HEK293 (cell line): ENCODE measurements around the gene NNAT.

Source experiments
- CTCF ChIA-PET: fragments of 350-600 bp; formaldehyde crosslinking; extraction: SDS; loops from one replicate; lab custom pipeline; 2021; ENCODE audit warnings: antibody characterized with exemption; lab: Yijun Ruan, JAX
- POLR2A ChIA-PET: fragments of 300-600 bp; formaldehyde crosslinking; extraction: SDS; loops from one replicate; lab custom pipeline; 2020; ENCODE audit warnings: antibody characterized with exemption, inconsistent platforms; lab: Yijun Ruan, JAX
- H3K27ac ChIP-seq: fragments of 200-500 bp; sonication (Bioruptor generic); 2 replicates; pipeline ENCODE4 v1.5.1; 2014; ENCODE audit warnings: low read depth, low read length, control low read depth, inconsistent platforms; ENCODE audit errors: extremely low read depth
- H3K36me3 ChIP-seq, 2 experiments: fragments of 200-500 bp in 1 of 2; sonication (Bioruptor generic) in 1 of 2; 1 replicate in 1 of 2; 2 replicates in 1 of 2; pipeline ENCODE4 v1.5.1; 2014 to 2017; ENCODE audit warnings: inconsistent platforms in 2 of 2, low read length in 2 of 2; ENCODE audit not compliant: control insufficient read depth in 2 of 2, insufficient read depth in 1 of 2
- H3K4me1 ChIP-seq: fragments of 200-500 bp; sonication (Bioruptor generic); 2 replicates; pipeline ENCODE4 v1.5.1; 2014; ENCODE audit warnings: mild to moderate bottlenecking, low read length, inconsistent platforms; ENCODE audit not compliant: control insufficient read depth, insufficient read depth
- H3K4me3 ChIP-seq: 2 replicates; pipeline ENCODE4 v1.5.1; 2011; ENCODE audit warnings: low read depth, mild to moderate bottlenecking, control low read depth, low read length, moderate library complexity
- H3K9me3 ChIP-seq: fragments of 200-500 bp; sonication (Bioruptor generic); 2 replicates; pipeline ENCODE4 v1.5.1; 2014; ENCODE audit warnings: low read depth, low read length, inconsistent platforms; ENCODE audit not compliant: control insufficient read depth, insufficient read depth
- AEBP2 ChIP-seq: fragments of 450-650 bp; formaldehyde crosslinking; IDR thresholded peaks from 2 replicates; pipeline ENCODE4 v1.5.1; 2016; ENCODE audit warnings: missing biosample characterization, missing genetic modification characterization, borderline replicate concordance
- EGR2 ChIP-seq: fragments of 450-650 bp; formaldehyde crosslinking; IDR thresholded peaks from 2 replicates; pipeline ENCODE4 v1.5.1; 2016; ENCODE audit warnings: low read depth, missing biosample characterization, missing genetic modification characterization
- PATZ1 ChIP-seq: fragments of 450-650 bp; formaldehyde crosslinking; IDR thresholded peaks from 2 replicates; pipeline ENCODE4 v1.5.1; 2016; ENCODE audit warnings: missing biosample characterization, missing genetic modification characterization
- SCRT1 ChIP-seq: fragments of 450-650 bp; formaldehyde crosslinking; IDR thresholded peaks from 2 replicates; pipeline ENCODE4 v1.5.1; 2016; ENCODE audit warnings: missing biosample characterization, missing genetic modification characterization, borderline replicate concordance
- ZBTB11 ChIP-seq: fragments of 450-650 bp; formaldehyde crosslinking; conservative IDR thresholded peaks from 2 replicates; pipeline ENCODE4 v1.5.1; 2016; ENCODE audit warnings: low read depth, missing biosample characterization, missing genetic modification characterization
- ZFHX2 ChIP-seq: fragments of 450-650 bp; formaldehyde crosslinking; conservative IDR thresholded peaks from 2 replicates; pipeline ENCODE4 v1.5.1; 2016; ENCODE audit warnings: missing biosample characterization, missing genetic modification characterization
- ZNF112 ChIP-seq: fragments of 450-650 bp; formaldehyde crosslinking; IDR thresholded peaks from 2 replicates; pipeline ENCODE4 v1.5.0; 2017; ENCODE audit warnings: missing biosample characterization, missing genetic modification characterization
- ZNF133 ChIP-seq: fragments of 450-650 bp; formaldehyde crosslinking; IDR thresholded peaks from 2 replicates; pipeline ENCODE4 v1.5.1; 2016; ENCODE audit warnings: missing biosample characterization, missing genetic modification characterization
- ZNF155 ChIP-seq: fragments of 450-650 bp; formaldehyde crosslinking; IDR thresholded peaks from 2 replicates; pipeline ENCODE4 v1.5.1; 2016; ENCODE audit warnings: missing biosample characterization, missing genetic modification characterization
- ZNF184 ChIP-seq: fragments of 450-650 bp; IDR thresholded peaks from 2 replicates; pipeline ENCODE4 v1.5.1; 2018; ENCODE audit warnings: missing biosample characterization, mild to moderate bottlenecking, missing genetic modification characterization
- ZNF280C ChIP-seq: fragments of 450-650 bp; formaldehyde crosslinking; IDR thresholded peaks from 2 replicates; pipeline ENCODE4 v1.5.1; 2016; ENCODE audit warnings: missing biosample characterization, missing genetic modification characterization
- ZNF311 ChIP-seq: fragments of 450-650 bp; formaldehyde crosslinking; IDR thresholded peaks from 2 replicates; pipeline ENCODE4 v1.5.1; 2017; ENCODE audit warnings: missing biosample characterization, missing genetic modification characterization, borderline replicate concordance
- ZNF391 ChIP-seq: fragments of 450-650 bp; formaldehyde crosslinking; IDR thresholded peaks from 2 replicates; pipeline ENCODE4 v1.5.1; 2016; ENCODE audit warnings: low read depth, missing biosample characterization, missing genetic modification characterization, borderline replicate concordance
- ZNF501 ChIP-seq: fragments of 450-650 bp; formaldehyde crosslinking; IDR thresholded peaks from 2 replicates; pipeline ENCODE4 v1.5.1; 2016; ENCODE audit warnings: missing biosample characterization, missing genetic modification characterization
- ZNF561 ChIP-seq: fragments of 450-650 bp; IDR thresholded peaks from 2 replicates; pipeline ENCODE4 v1.5.1; 2018; ENCODE audit warnings: missing biosample characterization, missing genetic modification characterization, borderline replicate concordance

Gene NNAT

GRCh38 chr20:37564388-37565133, 43.5 kb downstream of the NNAT start (continued):
- 0 out of 2 replicates have a peak, but pooled peaks have one; percentile 21 for TF ChIP-seq PATZ1
- no peak for TF ChIP-seq ZNF155 (tag by site-specific recombination)
- TF ChIP-seq ZNF133 (tag by site-specific recombination), result no peak
- TF ChIP-seq ZNF112, result no peak
- TF ChIP-seq AEBP2 (tag by site-specific recombination), result no peak
- TF ChIP-seq SCRT1, result no peak
- TF ChIP-seq ZNF561 (tag by site-specific recombination), result 0 out of 2 replicates have a peak, but pooled peaks have one; percentile 26
- TF ChIP-seq ZNF391 (tag by site-specific recombination), result peak; percentile 27; the same call in 1 of the 2 replicates
- no peak for TF ChIP-seq ZBTB11 (tag by site-specific recombination)
- no peak for TF ChIP-seq ZNF501
- TF ChIP-seq ZNF280C, result no peak

GRCh38 chr20:37565134-37565811, 44.2 kb downstream of the NNAT start:
- no peak overlapping the region for H3K4me3 ChIP-seq
- TF ChIP-seq ZNF184 (no peak), ZNF311 (no peak), EGR2 (tag by site-specific recombination) (peak; percentile 71), ZNF561 (tag by site-specific recombination) (no peak), ZFHX2 (peak; percentile 40)
- H3K9me3 ChIP-seq, result no peaks in the 10 kb centered on the region
- no peaks in the 10 kb centered on the region for H3K36me3 ChIP-seq
- ChIA-PET CTCF (interaction anchor here (0.6 to 6.9 kb wide), 30 partner anchors 10 to 1291 kb away, joined by 3 to 54 read pairs (median 4); no protein-coding TSS in a partner anchor), POLR2A (no interaction called here)
- H3K27ac ChIP-seq, result no peak overlapping the region
- H3K4me1 ChIP-seq, result peaks cover 5% of the 10 kb centered on the region; the same call in 1 of the 2 replicates
